H9 (cell line): ENCODE data around the gene MAPK12. TPM values are rescaled to one million over a fixed set of nuclear protein-coding genes. Genes with fewer than 3 reads are reported as not detected.
A peak's percentile ranks its signal among the peaks of the same experiment; 100 is the strongest.

Experiments used
- DNase-seq: peaks from one replicate; pipeline ENCODE4 v3.0.0-alpha.2; 2017
- H2AFZ ChIP-seq: one replicate; pipeline ENCODE4 v1.6.1; 2013; ENCODE audit warnings: mild to moderate bottlenecking, low read length, control low read depth, moderate library complexity
- H2AK5ac ChIP-seq: 2 replicates; pipeline ENCODE4 v1.6.1; 2013; ENCODE audit warnings: low read length, control low read depth, mixed read lengths; ENCODE audit not compliant: insufficient read length
- H2BK120ac ChIP-seq: one replicate; pipeline ENCODE4 v1.6.1; 2013; ENCODE audit warnings: low read depth, mild to moderate bottlenecking, low read length, control low read depth, inconsistent platforms; ENCODE audit not compliant: poor library complexity, severe bottlenecking
- H2BK12ac ChIP-seq: 2 replicates; pipeline ENCODE4 v1.6.1; 2013; ENCODE audit warnings: low read length, control low read depth, mixed read lengths, low read depth; ENCODE audit not compliant: insufficient read length
- H2BK15ac ChIP-seq: 2 replicates; pipeline ENCODE4 v1.6.1; 2013; ENCODE audit warnings: low read depth, low read length, control low read depth
- H2BK20ac ChIP-seq: one replicate; pipeline ENCODE4 v1.6.1; 2013; ENCODE audit warnings: low read depth, mild to moderate bottlenecking, low read length, control low read depth, inconsistent platforms; ENCODE audit not compliant: poor library complexity, severe bottlenecking
- H2BK5ac ChIP-seq: 2 replicates; pipeline ENCODE4 v1.6.1; 2013; ENCODE audit warnings: low read length, control low read depth, mixed read lengths; ENCODE audit not compliant: insufficient read length
- H3K14ac ChIP-seq: 2 replicates; pipeline ENCODE4 v1.6.1; 2013; ENCODE audit warnings: low read length, control low read depth; ENCODE audit not compliant: insufficient read depth
- H3K18ac ChIP-seq: 2 replicates; pipeline ENCODE4 v1.6.1; 2013; ENCODE audit warnings: low read depth, mild to moderate bottlenecking, mixed read lengths, low read length, control low read depth; ENCODE audit not compliant: insufficient read length
- H3K23ac ChIP-seq: 2 replicates; pipeline ENCODE4 v1.6.1; 2013; ENCODE audit warnings: low read length, control low read depth, mixed read lengths, low read depth; ENCODE audit not compliant: insufficient read length
- H3K23me2 ChIP-seq: 2 replicates; pipeline ENCODE4 v1.6.1; 2013; ENCODE audit warnings: low read depth, mild to moderate bottlenecking, mixed read lengths, low read length, control low read depth; ENCODE audit not compliant: insufficient read length, poor library complexity, severe bottlenecking
- H3K27ac ChIP-seq: 2 replicates; pipeline ENCODE4 v1.5.1; 2013; ENCODE audit warnings: low read length, control low read depth, mixed read lengths, low read depth; ENCODE audit not compliant: insufficient read length
- H3K27me3 ChIP-seq: 2 replicates; pipeline ENCODE4 v1.6.1; 2013; ENCODE audit warnings: low read length, control low read depth, inconsistent platforms; ENCODE audit not compliant: insufficient read depth
- H3K4ac ChIP-seq: 2 replicates; pipeline ENCODE4 v1.6.1; 2013; ENCODE audit warnings: low read depth, mild to moderate bottlenecking, control low read depth, inconsistent platforms, low read length, moderate library complexity
- H3K4me1 ChIP-seq: 2 replicates; pipeline ENCODE4 v1.6.1; 2013; ENCODE audit warnings: low read length, control low read depth, inconsistent platforms; ENCODE audit not compliant: insufficient read depth
- H3K4me2 ChIP-seq: 2 replicates; pipeline ENCODE4 v1.6.1; 2013; ENCODE audit warnings: low read length, control low read depth, mixed read lengths; ENCODE audit not compliant: insufficient read length, insufficient read depth
- H3K56ac ChIP-seq: 2 replicates; pipeline ENCODE4 v1.6.1; 2013; ENCODE audit warnings: low read depth, mild to moderate bottlenecking, mixed read lengths, low read length, control low read depth; ENCODE audit not compliant: insufficient read length
- H3K79me1 ChIP-seq: 2 replicates; pipeline ENCODE4 v1.6.1; 2013; ENCODE audit warnings: low read depth, mild to moderate bottlenecking, moderate library complexity, low read length, control low read depth, inconsistent platforms; ENCODE audit not compliant: insufficient read depth, poor library complexity, severe bottlenecking
- H3K79me2 ChIP-seq: 2 replicates; pipeline ENCODE4 v1.6.1; 2013; ENCODE audit warnings: low read length, control low read depth, inconsistent platforms; ENCODE audit not compliant: insufficient read depth
- H3K9ac ChIP-seq: 2 replicates; pipeline ENCODE4 v1.6.1; 2013; ENCODE audit warnings: low read length, control low read depth, mixed read lengths; ENCODE audit not compliant: insufficient read length; ENCODE audit errors: extremely low read depth
- H3K9me3 ChIP-seq: one replicate; pipeline ENCODE4 v1.6.1; 2013; ENCODE audit warnings: low read depth, low read length, inconsistent platforms; ENCODE audit not compliant: control insufficient read depth
- H3T11ph ChIP-seq: one replicate; pipeline ENCODE4 v1.6.1; 2013; ENCODE audit warnings: mild to moderate bottlenecking, low read length, control low read depth, inconsistent platforms
- H4K20me1 ChIP-seq: one replicate; pipeline ENCODE4 v1.6.1; 2013; ENCODE audit not compliant: control insufficient read depth, insufficient read length, insufficient read depth
- H4K5ac ChIP-seq: 2 replicates; pipeline ENCODE4 v1.6.1; 2013; ENCODE audit warnings: low read depth, mild to moderate bottlenecking, mixed read lengths, low read length, control low read depth; ENCODE audit not compliant: insufficient read length
- H4K8ac ChIP-seq: replicated peaks from 2 replicates; pipeline ENCODE4 v1.6.1; 2013; ENCODE audit warnings: low read length, control low read depth, mixed read lengths, low read depth; ENCODE audit not compliant: insufficient read length
- H4K91ac ChIP-seq: 2 replicates; pipeline ENCODE4 v1.6.1; 2013; ENCODE audit warnings: low read depth, mild to moderate bottlenecking, moderate library complexity, mixed read lengths, low read length, control low read depth; ENCODE audit not compliant: insufficient read length
- H3K27ac Mint-ChIP-seq, 3 experiments: 2 replicates in 2 of 3; 3 replicates in 1 of 3; pipeline ENCODE4 v1.8.0; 2020 to 2021; ENCODE audit warnings: mixed read lengths in 3 of 3, mild to moderate bottlenecking in 1 of 3, moderate library complexity in 1 of 3
- H3K27me3 Mint-ChIP-seq: 2 replicates; pipeline ENCODE4 v1.8.0; 2021; ENCODE audit warnings: low read depth, mild to moderate bottlenecking, moderate library complexity, mixed read lengths
- H3K36me3 Mint-ChIP-seq, 3 experiments: 2 replicates in 2 of 3; 3 replicates in 1 of 3; pipeline ENCODE4 v1.8.0; 2020 to 2021; ENCODE audit warnings: low read depth in 3 of 3, mixed read lengths in 3 of 3; ENCODE audit not compliant: insufficient read depth in 1 of 3
- H3K4me1 Mint-ChIP-seq, 2 experiments: 2 replicates each; pipeline ENCODE4 v1.8.0; 2020; ENCODE audit warnings: mixed read lengths in 2 of 2
- H3K4me3 Mint-ChIP-seq, 2 experiments: 2 replicates in 1 of 2; 3 replicates in 1 of 2; pipeline ENCODE4 v1.8.0; 2020 to 2021; ENCODE audit warnings: mild to moderate bottlenecking in 2 of 2, mixed read lengths in 2 of 2, moderate library complexity in 1 of 2
- H3K9me3 Mint-ChIP-seq, 2 experiments: 2 replicates in 1 of 2; 3 replicates in 1 of 2; pipeline ENCODE4 v1.8.0; 2020; ENCODE audit warnings: mild to moderate bottlenecking in 2 of 2, mixed read lengths in 2 of 2, moderate library complexity in 1 of 2
- WGBS: extraction: QIAGEN DNeasy Blood & Tissue Kit; methylation state at CpG from one replicate; pipeline ENCODE4 v1.1.7; 2013; ENCODE audit warnings: missing lambda C conversion rate, low lambda C conversion rate, mixed read lengths; ENCODE audit not compliant: insufficient read length; ENCODE audit errors: extremely low coverage; 5-methylcytosine and 5-hydroxymethylcytosine counted together
- total RNA-seq: library from RNA; stranded (reverse); gene quantifications from 2 replicates; pipeline ENCODE4 v1.2.1, GENCODE V29; 2021
- TF ChIP-seq, protein P1 (sequence below): fragments of 200-600 bp; sonication (generic); conservative IDR thresholded peaks from 3 replicates; pipeline ENCODE4 v1.8.0; 2021; ENCODE audit warnings: antibody characterized with exemption, mild to moderate bottlenecking

The MAPK12 gene
- total RNA-seq, 1 experiment from 2014 or later = 31.3 TPM

- Histone ChIP-seq H3K14ac (no peak overlapping the region), H4K8ac (no peak overlapping the region), H4K5ac (no peak overlapping the region), H4K20me1 (peaks cover 3% of the 10 kb centered on the region), H3K4ac (no peak overlapping the region), H3K27me3 (no peaks in the 10 kb centered on the region), H3K4me2 (no peak overlapping the region), H3K9me3 (no peaks in the 10 kb centered on the region), H2AFZ (no peak overlapping the region), H2BK5ac (no peak overlapping the region), H3K79me2 (no peaks in the 10 kb centered on the region; the same call in 1 of the 2 replicates), H3K9ac (no peak overlapping the region), H3K56ac (no peak overlapping the region), H3K79me1 (no peaks in the 10 kb centered on the region), H3K27ac (no peak overlapping the region), H3K4me1 (no peaks in the 10 kb centered on the region), H3K23me2 (peaks cover 3% of the 10 kb centered on the region), H4K91ac (no peak overlapping the region), H3K18ac (no peak overlapping the region), H3K23ac (no peak overlapping the region), H2BK12ac (no peak overlapping the region), H2BK20ac (no peak overlapping the region), H3T11ph (no peak overlapping the region), H2BK120ac (no peak overlapping the region), H2AK5ac (no peak overlapping the region), H2BK15ac (no peak overlapping the region)
- no CpG with 5 or more reads among the region's 10 CpGs for WGBS
- DNase-seq = peak; percentile 84
- Mint-ChIP-seq H3K9me3 (peaks cover 5 to 6% of the 10 kb centered on the region in 2 experiments; a peak in 3 of 5 replicates), H3K4me1 (peaks cover 8 to 12% of the 10 kb centered on the region in 2 experiments), H3K36me3 (peaks cover 26 to 60% (median 56%) of the 10 kb centered on the region in 3 experiments), H3K27ac (peak overlapping the region in 2 of 3 experiments; percentile 40 to 59; a peak in 1 of 7 replicates), H3K4me3 (no peak overlapping the region), H3K27me3 (no peaks in the 10 kb centered on the region)
- TF ChIP-seq, protein P1, sequence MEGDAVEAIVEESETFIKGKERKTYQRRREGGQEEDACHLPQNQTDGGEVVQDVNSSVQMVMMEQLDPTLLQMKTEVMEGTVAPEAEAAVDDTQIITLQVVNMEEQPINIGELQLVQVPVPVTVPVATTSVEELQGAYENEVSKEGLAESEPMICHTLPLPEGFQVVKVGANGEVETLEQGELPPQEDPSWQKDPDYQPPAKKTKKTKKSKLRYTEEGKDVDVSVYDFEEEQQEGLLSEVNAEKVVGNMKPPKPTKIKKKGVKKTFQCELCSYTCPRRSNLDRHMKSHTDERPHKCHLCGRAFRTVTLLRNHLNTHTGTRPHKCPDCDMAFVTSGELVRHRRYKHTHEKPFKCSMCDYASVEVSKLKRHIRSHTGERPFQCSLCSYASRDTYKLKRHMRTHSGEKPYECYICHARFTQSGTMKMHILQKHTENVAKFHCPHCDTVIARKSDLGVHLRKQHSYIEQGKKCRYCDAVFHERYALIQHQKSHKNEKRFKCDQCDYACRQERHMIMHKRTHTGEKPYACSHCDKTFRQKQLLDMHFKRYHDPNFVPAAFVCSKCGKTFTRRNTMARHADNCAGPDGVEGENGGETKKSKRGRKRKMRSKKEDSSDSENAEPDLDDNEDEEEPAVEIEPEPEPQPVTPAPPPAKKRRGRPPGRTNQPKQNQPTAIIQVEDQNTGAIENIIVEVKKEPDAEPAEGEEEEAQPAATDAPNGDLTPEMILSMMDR = peak; percentile 71
Observed at GRCh38 chr22:50206599-50206998, 54.9 kb downstream of the MAPK12 start.
